ENCODE measurements around the gene KCNN3.

The KCNN3 gene

GRCh38 chr1:154755858-154756730 is 114.0 kb downstream of the KCNN3 start:
- peaks cover 84% of the 10 kb centered on the region for H3K27me3 Mint-ChIP-seq (ENCODE audit: low read depth, poor library complexity)
- H3K4me1 Mint-ChIP-seq = peaks cover 9% of the 10 kb centered on the region
- H3K4me3 Mint-ChIP-seq = no peak overlapping the region
- H3K36me3 Mint-ChIP-seq (ENCODE audit: low read depth) = no peaks in the 10 kb centered on the region
- no peak for DNase-seq
- H3K27ac Mint-ChIP-seq = peak overlapping the region; percentile 47
- peaks cover 3% of the 10 kb centered on the region for H3K9me3 Mint-ChIP-seq
- TF ChIP-seq CTCF (IDR thresholded peaks at IDR 0.05) = no peak

- peaks cover 60% of the 10 kb centered on the region for H3K27me3 Mint-ChIP-seq (ENCODE audit: low read depth, poor library complexity)
- no peaks in the 10 kb centered on the region for H3K36me3 Mint-ChIP-seq (ENCODE audit: low read depth)
- H3K4me3 Mint-ChIP-seq = no peak overlapping the region
- peaks cover 27% of the 10 kb centered on the region for H3K4me1 Mint-ChIP-seq
- no peak for TF ChIP-seq CTCF (IDR thresholded peaks at IDR 0.05)
- peaks cover 3% of the 10 kb centered on the region for H3K9me3 Mint-ChIP-seq
- H3K27ac Mint-ChIP-seq = no peak overlapping the region
- DNase-seq = no peak
Measured at GRCh38 chr1:154753426-154753825, 116.7 kb downstream of the KCNN3 start.

- Mint-ChIP-seq H3K27me3 (ENCODE audit: low read depth, poor library complexity) (peaks cover 50% of the 10 kb centered on the region), H3K4me3 (no peak overlapping the region), H3K9me3 (peaks cover 3% of the 10 kb centered on the region), H3K4me1 (peaks cover 37% of the 10 kb centered on the region), H3K36me3 (ENCODE audit: low read depth) (no peaks in the 10 kb centered on the region), H3K27ac (no peak overlapping the region)
- DNase-seq = no peak
- no peak for TF ChIP-seq CTCF (IDR thresholded peaks at IDR 0.05)
Measured at GRCh38 chr1:154752273-154753030, 117.6 kb downstream of the KCNN3 start.

- Mint-ChIP-seq H3K27me3 (ENCODE audit: low read depth, poor library complexity) (peaks cover 42% of the 10 kb centered on the region), H3K36me3 (ENCODE audit: low read depth) (no peaks in the 10 kb centered on the region), H3K27ac (no peak overlapping the region), H3K4me1 (peaks cover 44% of the 10 kb centered on the region), H3K9me3 (peaks cover 3% of the 10 kb centered on the region), H3K4me3 (no peak overlapping the region)
- no peak for TF ChIP-seq CTCF (IDR thresholded peaks at IDR 0.05)
- DNase-seq = no peak
Measured at GRCh38 chr1:154751690-154752089, 118.4 kb downstream of the KCNN3 start.

- Mint-ChIP-seq H3K9me3 (no peaks in the 10 kb centered on the region), H3K4me1 (peaks cover 51% of the 10 kb centered on the region), H3K36me3 (ENCODE audit: low read depth) (no peaks in the 10 kb centered on the region), H3K27ac (no peak overlapping the region), H3K4me3 (no peak overlapping the region), H3K27me3 (ENCODE audit: low read depth, poor library complexity) (peaks cover 37% of the 10 kb centered on the region)
- TF ChIP-seq CTCF (IDR thresholded peaks at IDR 0.05) = no peak
- DNase-seq = no peak
Measured at GRCh38 chr1:154750681-154751665, 119.1 kb downstream of the KCNN3 start.
